ENCODE measurements around the gene GTPBP2. TPM values are rescaled to one million over a fixed set of nuclear protein-coding genes. Genes with fewer than 3 reads are reported as not detected.
"Not testable (repeated sequence)": the region's sequence is repeated elsewhere in the genome, so short reads cannot be mapped to it uniquely, and the experiment has no call there.

GTPBP2 gene
- total RNA-seq, 2 donors from 2014 or later, result 85.4 to 116 TPM

DNA sequence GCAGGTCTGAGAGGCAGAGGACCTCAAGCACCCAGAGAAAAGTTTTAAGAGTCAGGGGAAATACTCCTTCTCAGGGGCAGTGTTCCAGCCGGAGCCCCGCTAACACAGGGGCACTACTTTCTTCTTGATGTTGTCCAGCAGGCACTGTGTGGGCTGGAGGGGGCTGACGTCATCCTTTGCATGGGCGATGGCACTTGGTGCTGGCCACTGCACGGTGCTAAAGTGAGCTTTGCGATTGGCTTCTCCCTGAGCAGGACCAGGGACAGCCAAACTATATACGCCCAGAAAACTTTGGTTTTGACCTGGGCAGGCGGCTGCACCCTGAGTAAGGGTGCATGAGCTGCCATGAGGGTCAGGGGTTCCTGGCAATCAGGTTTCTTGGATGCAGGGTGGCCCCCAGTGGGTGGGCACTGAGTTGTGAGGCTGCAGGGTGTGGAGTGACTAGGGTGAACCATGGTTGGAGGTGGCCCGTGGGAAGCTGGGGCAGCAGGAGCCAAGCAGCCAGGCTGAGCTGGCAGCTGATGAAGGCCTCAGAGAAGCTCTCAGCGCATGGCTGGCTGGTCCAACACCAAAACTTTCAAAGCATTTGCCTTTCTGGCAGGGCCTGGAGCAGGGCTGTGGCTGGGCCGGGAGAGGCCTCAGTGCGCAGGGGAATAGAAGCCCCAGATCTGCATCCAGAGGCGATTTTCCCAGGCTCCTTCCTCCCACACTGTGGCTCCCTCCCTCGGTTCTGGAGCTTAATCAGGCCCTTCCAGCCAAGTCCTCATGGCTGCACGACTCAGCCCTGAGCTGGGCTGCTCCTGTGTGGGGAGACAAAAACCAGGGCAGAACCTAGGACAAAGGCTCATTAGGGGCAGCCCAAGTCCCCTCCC is 40.2 kb upstream of the GTPBP2 start:
- H3K27ac Mint-ChIP-seq, result no peak overlapping the region
- H3K36me3 Mint-ChIP-seq, result no peaks in the 10 kb centered on the region
- H3K4me3 Mint-ChIP-seq, result no peak overlapping the region
- H3K27me3 Mint-ChIP-seq, result no peaks in the 10 kb centered on the region
- no peak for DNase-seq (ENCODE audit: low spot score)
- no peaks in the 10 kb centered on the region for H3K9me3 Mint-ChIP-seq
- ATAC-seq, result no peak
- peaks cover 10 to 13% of the 10 kb centered on the region in 2 donors for H3K4me1 Mint-ChIP-seq (ENCODE audit: low read depth in 2 of 2)

DNA sequence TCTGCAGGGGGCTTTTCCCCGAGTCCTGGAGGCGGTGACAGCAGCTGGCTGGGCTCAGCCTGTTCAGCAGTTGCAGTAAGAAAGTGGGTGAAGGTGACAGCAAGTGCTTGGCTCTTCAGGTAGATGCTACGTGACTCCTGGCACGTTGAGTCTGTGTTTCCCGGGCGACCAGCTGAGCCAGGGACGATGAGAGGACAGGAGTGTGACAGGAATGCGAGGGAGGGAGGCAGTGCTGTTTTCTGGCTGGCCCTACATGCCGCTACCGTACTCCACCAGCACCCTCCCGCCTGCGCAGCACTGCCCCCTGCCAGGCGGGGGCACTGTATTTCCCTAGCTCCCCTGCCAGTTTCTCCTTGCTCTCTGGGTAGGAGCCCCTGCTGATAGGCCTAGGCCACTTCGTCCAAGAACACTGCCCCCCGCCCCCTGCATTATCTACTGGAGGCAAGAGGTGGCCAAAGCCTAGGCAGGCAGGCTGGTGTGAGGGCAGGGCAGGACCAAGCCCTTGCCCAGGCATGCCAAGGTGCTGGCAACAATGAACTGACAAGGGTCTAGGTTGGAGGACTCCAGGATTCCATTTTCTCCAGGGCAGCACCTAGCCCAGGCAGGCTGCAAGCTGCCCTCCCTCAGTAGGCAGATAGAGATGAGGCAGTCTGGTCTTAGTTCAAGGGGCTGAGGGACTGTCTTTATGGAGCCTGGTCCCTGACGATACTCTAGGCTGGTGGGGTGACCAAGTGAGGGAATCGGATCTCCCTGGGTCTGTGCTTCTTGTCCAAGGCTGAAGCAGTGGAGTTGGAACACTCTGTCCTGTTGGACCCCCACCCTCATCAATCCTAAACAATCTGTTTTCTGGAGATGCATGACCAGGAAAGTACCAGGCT is 39.3 kb upstream of the GTPBP2 start:
- ATAC-seq (peak; percentile 60 to 61), DNase-seq (ENCODE audit: low spot score) (no peak)
- Mint-ChIP-seq H3K27ac (peak overlapping the region in 1 of 2 donors; percentile 23), H3K27me3 (no peaks in the 10 kb centered on the region), H3K36me3 (no peaks in the 10 kb centered on the region), H3K9me3 (no peaks in the 10 kb centered on the region), H3K4me3 (no peak overlapping the region), H3K4me1 (ENCODE audit: low read depth in 2 of 2) (peaks cover 10 to 13% of the 10 kb centered on the region in 2 donors)

DNA sequence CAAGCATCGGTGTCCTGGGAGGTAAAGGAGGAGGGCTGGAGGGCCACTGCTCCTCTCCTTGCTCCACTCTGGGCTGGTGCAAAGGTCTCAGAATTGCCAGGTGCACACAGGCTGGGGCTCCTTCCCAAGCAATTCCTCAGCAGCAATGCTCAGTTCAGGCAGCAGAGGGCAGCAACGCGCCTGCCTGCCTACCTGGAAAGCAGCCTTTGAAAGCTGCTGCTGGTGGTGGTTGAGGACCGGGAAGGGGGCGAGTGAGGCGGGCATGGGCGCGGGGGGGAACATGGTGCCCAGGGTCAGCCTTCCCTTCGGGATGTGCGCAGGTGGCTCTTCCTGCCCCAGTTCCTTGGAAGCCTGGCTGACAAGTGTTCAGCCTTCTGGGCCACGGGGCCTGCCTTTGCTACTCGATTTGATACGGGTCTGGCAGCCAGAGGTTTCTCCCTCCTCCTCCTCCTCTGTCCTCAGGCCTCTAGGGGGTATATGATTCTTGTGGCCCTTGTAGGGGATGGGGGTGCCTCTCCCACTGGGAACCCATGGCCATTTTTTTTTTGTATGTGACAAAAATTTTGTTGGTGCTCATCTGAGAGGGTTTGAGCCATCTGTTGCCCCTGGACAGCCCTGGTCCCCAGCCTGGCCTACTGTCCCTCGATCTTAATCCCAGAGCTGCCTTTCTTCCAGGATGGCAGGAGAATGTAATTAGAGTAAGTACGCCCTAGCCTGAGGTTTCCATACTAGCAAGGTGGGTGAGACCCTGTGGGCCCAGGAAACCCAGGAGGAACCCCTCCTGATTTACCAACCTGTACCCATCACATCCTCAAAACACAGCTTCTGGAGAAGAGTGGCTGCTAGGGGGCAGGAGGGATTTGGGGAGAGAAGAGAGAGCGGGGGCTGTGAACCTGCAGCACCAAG is 38.4 kb upstream of the GTPBP2 start:
- Mint-ChIP-seq H3K4me1 (ENCODE audit: low read depth in 2 of 2) (peaks cover 15% of the 10 kb centered on the region in 2 donors), H3K27me3 (no peaks in the 10 kb centered on the region), H3K9me3 (no peaks in the 10 kb centered on the region), H3K4me3 (no peak overlapping the region), H3K27ac (peak overlapping the region in 1 of 2 donors; percentile 23), H3K36me3 (no peaks in the 10 kb centered on the region)
- ATAC-seq (peak; percentile 73 to 80), DNase-seq (ENCODE audit: low spot score) (peak; percentile 69)

DNA sequence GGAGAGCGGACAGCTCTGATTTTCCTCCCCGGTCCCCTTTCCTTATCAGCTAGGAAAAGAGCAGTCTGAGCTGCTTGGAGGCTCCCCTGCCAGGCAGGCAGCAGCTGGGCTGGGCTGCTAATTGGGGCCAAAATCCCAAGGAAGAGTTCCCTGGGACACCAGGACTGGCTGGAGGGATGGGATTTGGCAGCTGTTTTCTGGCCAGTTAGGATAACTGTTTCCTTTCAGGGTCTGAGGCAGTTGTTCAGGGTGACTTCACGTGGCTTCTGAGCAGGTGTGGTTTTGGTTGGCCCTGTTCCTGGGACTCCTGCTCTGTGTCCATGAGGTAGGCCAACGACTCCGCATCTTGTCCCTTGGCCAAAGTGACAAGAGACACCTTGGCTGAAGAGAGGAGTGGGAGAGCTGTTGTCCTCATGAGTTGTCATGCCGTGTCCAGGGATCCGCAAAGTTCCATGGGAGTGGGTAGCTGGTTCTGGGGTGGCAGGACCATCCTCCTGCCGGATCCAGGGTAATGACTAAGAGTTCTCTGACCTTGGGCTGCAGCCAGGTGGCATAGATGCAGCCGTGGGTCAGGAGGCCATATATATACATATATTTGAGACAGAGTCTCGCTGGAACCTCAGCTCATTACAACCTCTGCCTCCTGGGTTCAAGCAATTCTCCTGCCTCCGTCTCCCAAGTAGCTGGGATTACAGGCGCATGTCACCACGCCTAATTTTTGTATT is 37.3 kb upstream of the GTPBP2 start:
- Mint-ChIP-seq H3K9me3 (no peaks in the 10 kb centered on the region), H3K27me3 (no peaks in the 10 kb centered on the region), H3K4me3 (no peak overlapping the region), H3K36me3 (no peaks in the 10 kb centered on the region), H3K4me1 (ENCODE audit: low read depth in 2 of 2) (peaks cover 18 to 20% of the 10 kb centered on the region in 2 donors), H3K27ac (no peak overlapping the region)
- DNase-seq (ENCODE audit: low spot score) (no peak), ATAC-seq (no peak)

DNA sequence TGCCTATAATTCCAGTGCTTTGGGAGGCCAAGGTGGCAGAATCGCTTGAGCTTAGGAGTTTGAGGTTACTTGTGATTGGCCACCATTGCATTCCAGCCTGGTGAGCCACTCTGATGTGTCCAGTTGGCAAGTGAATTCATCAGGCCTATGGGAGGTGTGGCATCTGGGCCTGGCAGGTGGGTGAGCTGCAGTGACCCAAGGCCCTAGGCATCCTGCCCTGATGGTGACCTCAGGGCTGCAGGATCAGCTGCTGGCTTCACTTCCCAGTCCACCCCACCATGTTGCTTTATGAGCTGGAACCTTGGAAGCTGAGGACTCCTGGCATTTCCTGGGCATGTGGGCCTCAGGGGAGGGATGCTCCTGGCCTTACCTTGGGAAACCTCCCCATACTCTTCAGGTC is 36.3 kb upstream of the GTPBP2 start:
- no peaks in the 10 kb centered on the region for H3K9me3 Mint-ChIP-seq
- H3K36me3 Mint-ChIP-seq, result no peaks in the 10 kb centered on the region
- ATAC-seq (no peak), DNase-seq (ENCODE audit: low spot score) (no peak)
- H3K4me3 Mint-ChIP-seq, result no peak overlapping the region
- H3K27ac Mint-ChIP-seq, result no peak overlapping the region
- H3K4me1 Mint-ChIP-seq (ENCODE audit: low read depth in 2 of 2), result peaks cover 18 to 20% of the 10 kb centered on the region in 2 donors
- H3K27me3 Mint-ChIP-seq, result no peaks in the 10 kb centered on the region

DNA sequence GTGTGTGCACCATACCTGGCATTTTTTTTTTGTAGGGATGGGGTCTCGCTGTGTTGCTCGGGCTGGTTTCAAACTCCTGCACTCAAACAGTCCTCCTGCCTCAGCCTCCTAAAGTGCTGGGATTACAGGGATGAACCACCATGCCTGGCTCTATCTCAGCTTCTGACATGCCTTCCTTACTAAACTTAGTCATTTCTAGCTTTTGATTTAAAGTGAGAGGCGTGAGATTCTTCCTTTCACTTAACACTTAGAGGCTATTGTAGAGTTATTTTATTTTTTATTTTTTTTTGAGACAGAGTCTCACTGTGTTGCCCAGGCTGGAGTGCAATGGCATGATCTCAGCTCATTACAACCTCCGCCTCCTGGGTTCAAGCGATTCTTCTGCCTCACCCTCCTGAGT is 33.9 kb upstream of the GTPBP2 start:
- H3K9me3 Mint-ChIP-seq; H3K4me3 Mint-ChIP-seq; H3K27ac Mint-ChIP-seq; H3K27me3 Mint-ChIP-seq; H3K36me3 Mint-ChIP-seq; DNase-seq (ENCODE audit: low spot score): not testable (repeated sequence)
- ATAC-seq, result peak in 1 of 2 donors; percentile 41
- peaks cover 15 to 20% of the 10 kb centered on the region in 2 donors for H3K4me1 Mint-ChIP-seq (ENCODE audit: low read depth in 2 of 2)

DNA sequence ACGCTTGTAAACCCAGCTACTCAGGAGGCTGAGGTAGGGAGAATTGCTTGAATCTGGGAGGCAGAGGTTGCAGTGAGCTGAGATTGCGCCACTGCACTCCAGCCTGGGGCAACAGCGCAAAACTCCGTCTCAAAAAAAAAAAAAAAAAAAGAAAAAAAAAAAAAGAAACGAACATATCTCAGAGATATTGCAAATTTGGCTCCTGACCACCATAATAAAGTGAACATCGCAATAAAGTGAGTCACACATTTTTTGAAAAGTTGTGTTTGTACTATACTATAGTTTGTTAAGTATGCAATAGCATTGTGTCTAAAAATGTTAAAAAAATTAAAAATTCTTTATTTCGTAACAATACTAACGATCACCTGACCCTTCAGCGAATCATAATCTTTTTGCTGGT is 29.1 kb upstream of the GTPBP2 start:
- Mint-ChIP-seq H3K27me3 (no peaks in the 10 kb centered on the region), H3K27ac (no peak overlapping the region), H3K4me1 (ENCODE audit: low read depth in 2 of 2) (peaks cover 5 to 10% of the 10 kb centered on the region in 2 donors), H3K4me3 (no peak overlapping the region), H3K9me3 (no peaks in the 10 kb centered on the region), H3K36me3 (no peaks in the 10 kb centered on the region)
- ATAC-seq (no peak), DNase-seq (ENCODE audit: low spot score) (no peak)

DNA sequence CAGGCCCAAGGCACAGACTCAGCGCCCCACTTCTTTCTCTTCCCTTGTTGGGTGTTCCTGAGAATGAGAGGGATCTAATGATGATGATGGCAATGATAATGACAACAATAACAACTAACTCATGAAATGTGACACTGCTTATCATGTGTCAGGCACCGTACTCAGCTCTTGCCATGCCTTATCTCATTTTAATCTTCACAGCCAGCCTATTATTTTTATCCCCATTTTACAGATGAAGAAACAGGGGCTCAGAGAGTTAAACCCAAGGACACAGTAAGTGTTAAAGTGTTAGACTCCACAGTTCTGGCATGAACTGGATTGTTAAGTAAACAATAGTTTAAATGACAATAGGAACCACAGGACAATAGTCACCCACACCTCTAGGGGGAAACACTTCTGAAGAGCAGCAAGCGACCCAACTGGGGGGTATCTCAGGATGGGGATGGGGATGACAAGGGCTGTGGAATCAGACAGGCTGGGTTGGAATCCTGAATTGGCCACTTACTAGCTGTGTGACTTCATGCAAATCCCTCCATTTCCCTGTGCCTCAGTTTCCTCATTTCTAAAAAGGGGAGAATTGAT is 28.2 kb upstream of the GTPBP2 start:
- H3K4me1 Mint-ChIP-seq (ENCODE audit: low read depth in 2 of 2), result peaks cover 3 to 5% of the 10 kb centered on the region in 2 donors
- no peaks in the 10 kb centered on the region for H3K27me3 Mint-ChIP-seq
- DNase-seq (ENCODE audit: low spot score), result no peak
- no peak for ATAC-seq
- no peaks in the 10 kb centered on the region for H3K36me3 Mint-ChIP-seq
- H3K9me3 Mint-ChIP-seq, result no peaks in the 10 kb centered on the region
- H3K27ac Mint-ChIP-seq, result no peak overlapping the region
- H3K4me3 Mint-ChIP-seq, result no peak overlapping the region

DNA sequence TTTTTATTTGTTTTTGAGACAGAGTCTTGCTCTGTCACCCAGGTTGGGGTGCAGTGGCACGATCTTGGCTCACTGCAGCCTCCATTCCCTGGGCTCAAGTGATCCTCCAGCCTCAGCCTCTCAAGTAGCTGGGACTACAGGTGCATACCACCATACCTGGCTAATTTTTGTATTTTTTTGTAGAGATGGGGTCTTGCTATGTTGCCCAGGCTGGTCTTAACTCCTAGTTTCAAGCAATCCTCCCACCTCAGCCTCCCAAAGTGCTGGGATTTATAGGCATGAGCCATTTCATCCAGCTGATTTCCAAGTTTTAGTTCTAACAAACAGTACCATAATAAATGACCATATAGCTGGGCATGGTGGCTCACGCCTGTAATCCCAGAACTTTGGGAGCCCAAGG is 23.8 kb upstream of the GTPBP2 start:
- H3K4me3 Mint-ChIP-seq, H3K27me3 Mint-ChIP-seq, ATAC-seq: not testable (repeated sequence)

DNA sequence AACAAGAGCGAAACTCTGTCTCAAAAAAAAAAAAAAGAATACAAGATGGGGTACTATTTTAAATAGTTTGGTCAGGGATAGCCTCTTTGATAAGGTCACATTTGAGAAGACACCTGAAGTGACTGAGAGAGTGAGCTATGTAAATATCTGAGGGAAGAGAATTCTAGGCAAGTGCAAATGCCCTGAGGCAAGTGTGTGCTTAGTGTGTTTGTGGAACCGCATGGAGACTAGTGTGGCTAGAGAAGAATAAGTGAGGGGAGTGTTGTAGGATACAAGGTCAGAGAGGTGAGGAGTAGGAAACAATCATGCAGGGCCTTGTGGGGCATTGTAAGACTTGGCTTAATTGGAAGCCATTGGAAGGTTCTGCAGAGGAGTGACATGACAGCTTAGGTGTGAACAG is 19.2 kb upstream of the GTPBP2 start:
- H3K36me3 Mint-ChIP-seq, result no peaks in the 10 kb centered on the region
- peaks cover 7 to 12% of the 10 kb centered on the region in 2 donors for H3K4me1 Mint-ChIP-seq (ENCODE audit: low read depth in 2 of 2)
- H3K9me3 Mint-ChIP-seq, result no peaks in the 10 kb centered on the region
- no peaks in the 10 kb centered on the region for H3K27me3 Mint-ChIP-seq
- H3K4me3 Mint-ChIP-seq, result no peak overlapping the region
- H3K27ac Mint-ChIP-seq, result no peak overlapping the region
- DNase-seq (ENCODE audit: low spot score) (no peak), ATAC-seq (no peak)

More for the DNA sequence above, 23.8 kb upstream of the GTPBP2 start:
- not testable (repeated sequence) for DNase-seq (ENCODE audit: low spot score); H3K27ac Mint-ChIP-seq; H3K36me3 Mint-ChIP-seq; H3K4me1 Mint-ChIP-seq (ENCODE audit: low read depth in 2 of 2); H3K9me3 Mint-ChIP-seq

DNA sequence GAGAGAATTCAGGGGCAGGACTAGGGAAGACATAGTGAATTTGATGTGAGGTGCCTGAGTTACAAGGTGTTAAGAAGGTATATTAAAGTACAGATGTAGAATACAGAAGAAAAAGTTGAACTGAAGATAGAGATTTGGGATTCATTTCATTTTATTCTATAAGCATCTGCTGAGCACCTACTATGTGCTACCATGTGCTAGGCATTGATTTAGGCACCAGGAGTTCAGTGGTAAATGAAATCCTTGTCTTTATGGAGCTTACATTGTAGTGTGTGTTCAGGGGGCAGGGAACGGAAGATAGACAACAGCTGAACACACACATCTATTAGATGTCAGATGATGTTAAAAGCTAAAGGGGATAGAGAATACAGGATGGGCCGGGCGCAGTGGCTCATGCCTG is 18.5 kb upstream of the GTPBP2 start:
- H3K4me3 Mint-ChIP-seq, result no peak overlapping the region
- no peak for ATAC-seq
- peaks cover under 1% of the 10 kb centered on the region for H3K36me3 Mint-ChIP-seq
- H3K9me3 Mint-ChIP-seq, result no peaks in the 10 kb centered on the region
- no peaks in the 10 kb centered on the region for H3K27me3 Mint-ChIP-seq
- H3K4me1 Mint-ChIP-seq (ENCODE audit: low read depth in 2 of 2), result peaks cover 9 to 14% of the 10 kb centered on the region in 2 donors
- no peak overlapping the region for H3K27ac Mint-ChIP-seq
- no peak for DNase-seq (ENCODE audit: low spot score)

DNA sequence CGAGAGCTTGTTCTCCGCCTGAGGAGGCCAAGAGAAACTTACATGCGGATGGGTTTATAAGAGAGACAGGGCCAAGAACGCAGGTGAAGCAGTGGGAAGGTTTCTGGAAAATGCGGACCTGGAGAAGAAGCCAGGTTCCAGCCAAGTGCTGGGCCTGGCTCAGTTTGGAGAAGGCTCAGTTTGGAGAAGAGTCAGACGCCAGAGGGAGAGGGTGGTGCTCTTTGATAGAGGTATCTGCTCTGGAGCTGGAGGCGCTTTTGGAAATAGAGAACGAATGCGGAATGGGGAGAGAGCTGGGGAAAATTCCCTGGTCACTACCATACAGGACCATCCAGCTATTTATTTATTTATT is 16.5 kb upstream of the GTPBP2 start:
- Mint-ChIP-seq H3K27ac (peak overlapping the region in 1 of 2 donors; percentile 82), H3K36me3 (peaks cover 8% of the 10 kb centered on the region), H3K9me3 (no peaks in the 10 kb centered on the region), H3K4me3 (peak overlapping the region; percentile 91), H3K27me3 (no peaks in the 10 kb centered on the region), H3K4me1 (ENCODE audit: low read depth in 2 of 2) (peaks cover 12 to 18% of the 10 kb centered on the region in 2 donors)
- DNase-seq (ENCODE audit: low spot score) (no peak), ATAC-seq (no peak)
